WI38 (cell line): Measurements from ENCODE around the gene NTNG2.

Experiments used
- H3K4me3 ChIP-seq: 2 replicates; pipeline ENCODE4 v1.5.1; 2011; ENCODE audit warnings: low read depth, mild to moderate bottlenecking, control low read depth, low read length
- TF ChIP-seq, protein P1 (sequence below): IDR thresholded peaks from 2 replicates; pipeline ENCODE4 v1.5.1; 2012; ENCODE audit warnings: low read depth, mild to moderate bottlenecking, control low read depth, low read length

Gene NTNG2

DNA sequence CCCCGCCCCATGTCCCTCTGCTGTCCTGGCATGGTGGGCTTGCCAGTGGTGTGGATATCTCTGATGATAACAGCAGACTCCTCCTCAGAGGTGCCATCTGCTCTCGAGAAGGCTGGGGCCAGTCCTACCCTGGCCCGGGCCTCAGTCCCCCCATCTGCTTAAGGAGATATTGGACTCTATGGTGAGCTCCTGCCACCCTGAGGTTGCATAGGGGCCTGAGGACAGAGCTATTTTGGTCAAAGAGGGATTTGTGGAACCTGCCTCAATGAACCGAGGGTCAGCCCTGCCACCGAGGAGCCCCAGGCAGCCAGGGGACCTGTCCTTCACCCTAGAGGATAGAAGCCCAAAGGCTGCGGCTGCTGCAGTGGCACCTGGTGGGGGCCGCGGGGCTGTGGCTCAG lies 32.6 kb downstream of the NTNG2 start:
- TF ChIP-seq, protein P1, sequence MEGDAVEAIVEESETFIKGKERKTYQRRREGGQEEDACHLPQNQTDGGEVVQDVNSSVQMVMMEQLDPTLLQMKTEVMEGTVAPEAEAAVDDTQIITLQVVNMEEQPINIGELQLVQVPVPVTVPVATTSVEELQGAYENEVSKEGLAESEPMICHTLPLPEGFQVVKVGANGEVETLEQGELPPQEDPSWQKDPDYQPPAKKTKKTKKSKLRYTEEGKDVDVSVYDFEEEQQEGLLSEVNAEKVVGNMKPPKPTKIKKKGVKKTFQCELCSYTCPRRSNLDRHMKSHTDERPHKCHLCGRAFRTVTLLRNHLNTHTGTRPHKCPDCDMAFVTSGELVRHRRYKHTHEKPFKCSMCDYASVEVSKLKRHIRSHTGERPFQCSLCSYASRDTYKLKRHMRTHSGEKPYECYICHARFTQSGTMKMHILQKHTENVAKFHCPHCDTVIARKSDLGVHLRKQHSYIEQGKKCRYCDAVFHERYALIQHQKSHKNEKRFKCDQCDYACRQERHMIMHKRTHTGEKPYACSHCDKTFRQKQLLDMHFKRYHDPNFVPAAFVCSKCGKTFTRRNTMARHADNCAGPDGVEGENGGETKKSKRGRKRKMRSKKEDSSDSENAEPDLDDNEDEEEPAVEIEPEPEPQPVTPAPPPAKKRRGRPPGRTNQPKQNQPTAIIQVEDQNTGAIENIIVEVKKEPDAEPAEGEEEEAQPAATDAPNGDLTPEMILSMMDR = no peak

DNA sequence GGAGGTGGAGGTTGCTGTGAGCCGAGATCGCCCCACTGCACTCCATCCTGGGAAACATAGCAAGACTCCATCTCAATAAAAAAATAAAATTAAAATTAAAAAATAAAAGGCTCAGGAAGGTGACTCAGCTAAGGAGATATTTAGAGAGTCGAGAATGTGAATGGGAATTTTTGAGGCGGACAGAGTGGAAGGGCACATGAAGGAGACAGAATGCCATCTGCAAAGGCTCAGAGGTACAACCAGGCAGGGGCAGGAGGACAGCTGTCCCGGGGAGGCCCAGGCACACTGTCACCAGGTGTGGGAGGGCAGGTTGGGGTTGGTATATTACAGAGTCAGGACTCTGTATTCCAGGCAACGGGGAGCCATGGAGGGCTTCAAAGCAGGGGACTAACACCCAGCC lies 35.5 kb downstream of the NTNG2 start:
- TF ChIP-seq, protein P1 = no peak
- H3K4me3 ChIP-seq = no peak overlapping the region

More for the DNA sequence above, 32.6 kb downstream of the NTNG2 start:
- H3K4me3 ChIP-seq = no peak overlapping the region

DNA sequence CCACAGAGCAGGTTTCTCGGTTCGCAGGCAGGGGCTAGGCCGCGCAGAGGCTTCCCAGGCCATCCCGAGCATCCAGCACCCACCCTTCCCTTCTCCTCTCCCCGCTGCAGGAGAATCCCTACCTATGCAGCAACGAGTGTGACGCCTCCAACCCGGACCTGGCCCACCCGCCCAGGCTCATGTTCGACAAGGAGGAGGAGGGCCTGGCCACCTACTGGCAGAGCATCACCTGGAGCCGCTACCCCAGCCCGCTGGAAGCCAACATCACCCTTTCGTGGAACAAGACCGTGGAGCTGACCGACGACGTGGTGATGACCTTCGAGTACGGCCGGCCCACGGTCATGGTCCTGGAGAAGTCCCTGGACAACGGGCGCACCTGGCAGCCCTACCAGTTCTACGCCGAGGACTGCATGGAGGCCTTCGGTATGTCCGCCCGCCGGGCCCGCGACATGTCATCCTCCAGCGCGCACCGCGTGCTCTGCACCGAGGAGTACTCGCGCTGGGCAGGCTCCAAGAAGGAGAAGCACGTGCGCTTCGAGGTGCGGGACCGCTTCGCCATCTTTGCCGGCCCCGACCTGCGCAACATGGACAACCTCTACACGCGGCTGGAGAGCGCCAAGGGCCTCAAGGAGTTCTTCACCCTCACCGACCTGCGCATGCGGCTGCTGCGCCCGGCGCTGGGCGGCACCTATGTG lies 36.1 kb downstream of the NTNG2 start:
- TF ChIP-seq, protein P1 = no peak
- no peak overlapping the region for H3K4me3 ChIP-seq

DNA sequence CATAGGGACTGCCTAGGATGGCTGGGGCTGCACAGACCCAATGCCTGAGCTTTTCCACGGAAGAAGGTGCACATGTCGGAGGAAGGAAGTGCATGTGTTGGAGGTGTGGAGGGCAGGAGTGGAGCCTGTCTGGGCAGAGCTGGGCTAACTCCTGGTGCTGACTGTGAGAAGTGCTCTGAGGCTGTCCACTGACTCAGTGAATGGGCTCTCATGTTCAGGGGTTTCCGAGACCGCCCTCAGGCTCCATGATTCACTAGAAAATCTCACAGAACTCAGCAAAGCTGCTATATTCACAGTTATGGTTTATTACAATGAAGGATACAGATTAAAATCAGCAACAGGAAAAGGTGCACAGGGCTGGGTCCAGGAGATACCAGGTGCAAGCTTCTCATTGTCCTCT lies 37.2 kb downstream of the NTNG2 start:
- TF ChIP-seq, protein P1 = no peak
- no peak overlapping the region for H3K4me3 ChIP-seq

DNA sequence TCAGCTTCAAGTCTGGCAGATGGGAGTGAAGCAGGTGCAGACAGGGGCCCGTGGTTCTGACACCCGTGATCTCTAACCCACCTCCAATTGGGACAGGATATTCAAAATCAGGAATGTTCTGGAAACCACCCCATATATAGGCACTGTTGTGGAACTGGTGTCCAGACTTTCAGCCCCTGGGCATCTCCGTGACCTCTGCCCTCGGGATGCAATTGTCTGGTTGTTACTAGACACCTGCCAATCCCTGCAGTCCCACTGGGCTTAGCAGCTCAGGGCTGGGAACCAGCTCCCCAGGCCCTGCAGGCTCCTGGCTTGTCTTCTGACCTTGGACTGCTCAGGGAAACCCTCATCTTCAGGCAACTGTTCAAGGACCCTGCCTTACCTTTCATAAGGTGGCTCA lies 38.8 kb downstream of the NTNG2 start:
- no peak overlapping the region for H3K4me3 ChIP-seq
- TF ChIP-seq, protein P1 = no peak

DNA sequence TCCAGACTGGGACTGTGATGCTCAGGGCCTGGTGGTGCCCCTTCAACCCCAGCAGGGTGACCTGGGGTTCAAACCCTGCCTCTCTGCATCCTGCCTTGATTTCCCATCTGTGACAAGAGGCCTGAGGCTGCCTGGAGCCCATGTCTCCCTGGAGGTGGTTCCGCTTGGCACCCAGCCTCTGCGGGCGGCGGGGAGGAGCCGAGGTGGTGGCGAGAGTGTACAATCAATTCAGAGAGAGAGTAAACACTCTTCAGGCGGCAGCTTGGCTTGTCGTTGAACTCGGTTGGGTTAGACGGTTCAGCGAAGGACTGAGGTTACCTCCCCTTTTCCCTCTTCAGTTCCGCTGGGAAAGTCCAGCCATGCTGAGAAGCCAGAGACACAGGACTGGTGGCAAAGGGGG lies 39.3 kb downstream of the NTNG2 start:
- TF ChIP-seq, protein P1 = no peak

DNA sequence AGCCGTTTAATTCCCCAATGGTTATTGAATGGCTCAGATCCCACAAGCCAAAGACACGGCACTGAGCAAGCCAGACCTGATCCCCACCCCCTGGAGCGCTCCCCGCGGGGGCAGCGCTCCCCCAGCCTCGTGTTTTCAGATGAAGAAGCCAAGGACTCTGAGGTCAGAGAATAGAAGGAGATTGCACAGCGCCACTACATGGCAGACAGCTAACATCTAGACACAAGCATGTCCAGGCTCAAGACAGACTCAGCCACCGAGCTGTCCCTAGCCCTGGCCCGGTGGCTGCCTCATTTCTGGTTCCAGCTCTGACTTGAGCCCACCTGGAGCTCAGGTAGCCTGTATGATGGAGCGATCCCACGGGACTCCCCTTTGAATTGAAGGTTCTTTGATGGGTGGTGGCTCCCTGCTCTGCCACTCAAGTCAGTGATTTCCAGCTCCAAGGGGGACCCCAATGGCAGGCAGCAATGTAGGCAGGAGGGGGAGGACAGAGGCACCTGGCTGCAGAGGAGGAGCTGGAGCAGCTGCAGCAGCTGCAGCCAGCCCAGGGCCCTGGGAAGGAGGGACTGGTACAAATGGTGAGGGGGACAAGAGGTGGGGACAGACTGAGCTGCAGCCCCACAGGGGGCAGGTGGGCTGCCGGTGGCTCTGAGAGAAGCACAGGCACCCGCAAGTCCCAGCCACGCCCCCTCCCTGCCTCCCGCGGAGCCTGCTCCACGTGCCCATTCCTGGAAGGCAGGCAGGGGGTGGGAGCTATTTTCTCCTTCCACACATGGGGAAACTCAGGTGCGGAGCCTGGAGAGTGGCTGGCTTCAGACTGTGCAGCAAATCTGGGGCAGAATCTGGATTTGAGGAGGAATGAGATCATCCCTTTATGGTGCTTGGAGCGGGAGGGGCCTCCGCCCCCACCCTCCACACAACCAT lies 40.2 kb downstream of the NTNG2 start:
- TF ChIP-seq, protein P1 = no peak

More for the DNA sequence above, 39.3 kb downstream of the NTNG2 start:
- no peak overlapping the region for H3K4me3 ChIP-seq

More for the DNA sequence above, 40.2 kb downstream of the NTNG2 start:
- no peak overlapping the region for H3K4me3 ChIP-seq
